Mammary epithelial cell (primary cell): ENCODE data around the gene CHST14.

Experiments
- EZH2 ChIP-seq: IDR thresholded peaks from 2 replicates; pipeline ENCODE4 v1.6.1; 2012; ENCODE audit warnings: low read length, inconsistent platforms, borderline replicate concordance
- TF ChIP-seq, protein P1 (sequence below), 2 donors: IDR thresholded peaks in 1 of 2; conservative IDR thresholded peaks in 1 of 2; 2 replicates each; pipeline ENCODE4 v1.5.1; 2011 to 2012; ENCODE audit warnings: inconsistent platforms in 2 of 2, low read length in 2 of 2, mild to moderate bottlenecking in 2 of 2, control low read depth in 1 of 2, low read depth in 1 of 2; ENCODE audit not compliant: insufficient read depth in 1 of 2; ENCODE audit errors: extremely low read depth in 1 of 2

GRCh38 chr15:40465939-40466338 lies 4.8 kb upstream of the CHST14 start:
- TF ChIP-seq, protein P1, sequence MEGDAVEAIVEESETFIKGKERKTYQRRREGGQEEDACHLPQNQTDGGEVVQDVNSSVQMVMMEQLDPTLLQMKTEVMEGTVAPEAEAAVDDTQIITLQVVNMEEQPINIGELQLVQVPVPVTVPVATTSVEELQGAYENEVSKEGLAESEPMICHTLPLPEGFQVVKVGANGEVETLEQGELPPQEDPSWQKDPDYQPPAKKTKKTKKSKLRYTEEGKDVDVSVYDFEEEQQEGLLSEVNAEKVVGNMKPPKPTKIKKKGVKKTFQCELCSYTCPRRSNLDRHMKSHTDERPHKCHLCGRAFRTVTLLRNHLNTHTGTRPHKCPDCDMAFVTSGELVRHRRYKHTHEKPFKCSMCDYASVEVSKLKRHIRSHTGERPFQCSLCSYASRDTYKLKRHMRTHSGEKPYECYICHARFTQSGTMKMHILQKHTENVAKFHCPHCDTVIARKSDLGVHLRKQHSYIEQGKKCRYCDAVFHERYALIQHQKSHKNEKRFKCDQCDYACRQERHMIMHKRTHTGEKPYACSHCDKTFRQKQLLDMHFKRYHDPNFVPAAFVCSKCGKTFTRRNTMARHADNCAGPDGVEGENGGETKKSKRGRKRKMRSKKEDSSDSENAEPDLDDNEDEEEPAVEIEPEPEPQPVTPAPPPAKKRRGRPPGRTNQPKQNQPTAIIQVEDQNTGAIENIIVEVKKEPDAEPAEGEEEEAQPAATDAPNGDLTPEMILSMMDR (conservative IDR thresholded peaks at IDR 0.05 in 1 of 2, IDR thresholded peaks at IDR 0.05 in 1 of 2; ENCODE audit: extremely low read depth in 1 of 2, insufficient read depth in 1 of 2, low read depth in 1 of 2, low read length in 2 of 2) = no peak
- no peak for TF ChIP-seq EZH2
